CD4-positive, alpha-beta T cell (primary cell): ENCODE results near the gene CYP24A1. TPM values are rescaled to one million over a fixed set of nuclear protein-coding genes. Genes with fewer than 3 reads are reported as not detected.

Source experiments
- ATAC-seq: fragments of 200-7000 bp; cut with Tn5 transposase; one replicate; pipeline ENCODE4 v1.10.0; 2022; ENCODE audit warnings: mild to moderate bottlenecking; ENCODE audit not compliant: poor library complexity
- CTCF ChIA-PET: fragments of 350-600 bp; sonication (Branson Sonifier 250); formaldehyde crosslinking; loops from one replicate; lab custom pipeline; 2021; ENCODE audit warnings: antibody characterized with exemption, inconsistent platforms; lab: Charles Lee
- POLR2A ChIA-PET: fragments of 350-600 bp; sonication (Branson Sonifier 250); formaldehyde crosslinking; loops from one replicate; lab custom pipeline; 2021; ENCODE audit warnings: antibody characterized with exemption, inconsistent platforms; lab: Charles Lee
- DNase-seq, 14 experiments: peaks; one replicate each; pipeline ENCODE4 v3.0.0-alpha.2; 2013 to 2020; ENCODE audit warnings: mixed read lengths in 2 of 14
- H3K27ac ChIP-seq, 2 donors: one replicate each; pipeline versions ENCODE4 v1.5.1 to v1.7.0; 2013; ENCODE audit warnings: low read length in 2 of 2, low read depth in 1 of 2, mild to moderate bottlenecking in 1 of 2
- H3K27me3 ChIP-seq, 2 experiments: 1 replicate in 1 of 2; 2 replicates in 1 of 2; pipeline versions ENCODE4 v1.6.1 to v1.7.0; 2013; ENCODE audit warnings: low read length in 2 of 2, control low read depth in 1 of 2, mild to moderate bottlenecking in 1 of 2, moderate library complexity in 1 of 2; ENCODE audit not compliant: insufficient read depth in 2 of 2, control insufficient read depth in 1 of 2
- H3K36me3 ChIP-seq: one replicate; pipeline ENCODE4 v1.6.1; 2013; ENCODE audit warnings: low read length, control low read depth; ENCODE audit not compliant: insufficient read depth
- H3K4me1 ChIP-seq: one replicate; pipeline ENCODE4 v1.6.1; 2013; ENCODE audit warnings: low read length, control low read depth; ENCODE audit not compliant: insufficient read depth
- H3K4me3 ChIP-seq: one replicate; pipeline ENCODE4 v1.5.1; 2013; ENCODE audit warnings: mild to moderate bottlenecking, low read length, moderate library complexity
- H3K9me3 ChIP-seq, 2 experiments: 1 replicate in 1 of 2; 2 replicates in 1 of 2; pipeline versions ENCODE4 v1.6.1 to v1.7.0; 2013; ENCODE audit warnings: low read length in 2 of 2, mild to moderate bottlenecking in 2 of 2, control low read depth in 1 of 2, moderate library complexity in 1 of 2; ENCODE audit not compliant: control insufficient read depth in 1 of 2, insufficient read depth in 1 of 2
- H3K27ac Mint-ChIP-seq: one replicate; pipeline ENCODE4 v1.8.0; 2020; ENCODE audit warnings: mixed read lengths
- H3K27me3 Mint-ChIP-seq: one replicate; pipeline ENCODE4 v1.8.0; 2021; ENCODE audit warnings: mixed read lengths
- H3K36me3 Mint-ChIP-seq: one replicate; pipeline ENCODE4 v1.8.0; 2021; ENCODE audit warnings: low read depth, mixed read lengths
- H3K4me1 Mint-ChIP-seq: one replicate; pipeline ENCODE4 v1.8.0; 2021; ENCODE audit warnings: low read depth, mixed read lengths
- H3K4me3 Mint-ChIP-seq: one replicate; pipeline ENCODE4 v1.8.0; 2020; ENCODE audit warnings: mild to moderate bottlenecking, mixed read lengths
- H3K9me3 Mint-ChIP-seq: one replicate; pipeline ENCODE4 v1.8.0; 2020; ENCODE audit warnings: mixed read lengths
- CTCF ChIP-seq: fragments of 200-600 bp; IDR thresholded peaks from one replicate; pipeline ENCODE4 v1.8.0; 2022; ENCODE audit warnings: antibody characterized with exemption, mild to moderate bottlenecking
- intact Hi-C, 2 experiments: fragments of 100-400 bp; cut with DNase I in 1 of 2; cut with micrococcal nuclease in 1 of 2; formaldehyde crosslinking; loops; one replicate each; pipeline versions ENCODE4 v1.15.1 to v1.9.0; 2023 to 2025; cut with DNase I, micrococcal nuclease
- total RNA-seq, 174 experiments: library from RNA in 2 of 174; stranded (reverse) in 2 of 174; gene quantifications; one replicate each; pipeline ENCODE4 v1.2.3 and lab custom pipeline; 2021 to 2026

CYP24A1 gene
- total RNA-seq, 2 experiments from 2014 or later = 0.56 to 1.0 TPM

GRCh38 chr20:54146672-54147071, 27.1 kb downstream of the CYP24A1 start:
- Mint-ChIP-seq H3K27me3 (peaks cover 30% of the 10 kb centered on the region), H3K27ac (no peak overlapping the region), H3K4me1 (no peaks in the 10 kb centered on the region), H3K9me3 (no peaks in the 10 kb centered on the region), H3K4me3 (no peak overlapping the region), H3K36me3 (no peaks in the 10 kb centered on the region)
- Histone ChIP-seq H3K4me3 (no peak overlapping the region), H3K36me3 (no peaks in the 10 kb centered on the region), H3K27me3 (no peaks in the 10 kb centered on the region), H3K27ac (no peak overlapping the region), H3K9me3 (peaks cover 0 to 5% of the 10 kb centered on the region in 2 experiments), H3K4me1 (no peaks in the 10 kb centered on the region)
- ChIA-PET CTCF (no interaction called here), POLR2A (no interaction called here)
- intact Hi-C loops = no loop called here
- no peak for TF ChIP-seq CTCF
- DNase-seq (no peak), ATAC-seq (no peak)

- no peak for DNase-seq
- ATAC-seq = no peak
- CTCF ChIA-PET = no interaction called here
- H3K4me3 Mint-ChIP-seq = no peak overlapping the region
- TF ChIP-seq CTCF = no peak
- Histone ChIP-seq H3K9me3 (peaks cover 0 to 6% of the 10 kb centered on the region in 2 experiments), H3K27me3 (no peaks in the 10 kb centered on the region), H3K4me1 (no peaks in the 10 kb centered on the region), H3K4me3 (no peak overlapping the region), H3K27ac (no peak overlapping the region), H3K36me3 (no peaks in the 10 kb centered on the region)
- no peaks in the 10 kb centered on the region for H3K9me3 Mint-ChIP-seq
- H3K27me3 Mint-ChIP-seq = peaks cover 30% of the 10 kb centered on the region
- no peaks in the 10 kb centered on the region for H3K4me1 Mint-ChIP-seq
- no peak overlapping the region for H3K27ac Mint-ChIP-seq
- intact Hi-C loops = no loop called here
- H3K36me3 Mint-ChIP-seq = no peaks in the 10 kb centered on the region
- POLR2A ChIA-PET = no interaction called here
Measured at GRCh38 chr20:54144847-54145414, 28.9 kb downstream of the CYP24A1 start.

GRCh38 chr20:54140927-54141566, 32.7 kb downstream of the CYP24A1 start:
- Histone ChIP-seq H3K4me3 (no peak overlapping the region), H3K27ac (no peak overlapping the region), H3K4me1 (no peaks in the 10 kb centered on the region), H3K27me3 (peaks cover 0 to 5% of the 10 kb centered on the region in 2 experiments), H3K36me3 (no peaks in the 10 kb centered on the region), H3K9me3 (peaks cover 0 to 6% of the 10 kb centered on the region in 2 experiments)
- CTCF ChIA-PET = no interaction called here
- intact Hi-C loops = no loop called here
- H3K4me3 Mint-ChIP-seq = no peak overlapping the region
- DNase-seq (no peak), ATAC-seq (no peak)
- H3K9me3 Mint-ChIP-seq = no peaks in the 10 kb centered on the region
- no peak for TF ChIP-seq CTCF
- POLR2A ChIA-PET = no interaction called here
- no peaks in the 10 kb centered on the region for H3K36me3 Mint-ChIP-seq
- H3K27me3 Mint-ChIP-seq = peaks cover 26% of the 10 kb centered on the region
- H3K4me1 Mint-ChIP-seq = no peaks in the 10 kb centered on the region
- H3K27ac Mint-ChIP-seq = no peak overlapping the region
